HG03175 (cell line): ENCODE measurements around the gene UXT.
"Not testable (repeated sequence)": the region's sequence is repeated elsewhere in the genome, so short reads cannot be mapped to it uniquely, and the experiment has no call there.

Experiments used
- ATAC-seq: cut with Tn5 transposase; IDR thresholded peaks from one replicate; pipeline ENCODE4 v1.9.1; 2021; ENCODE audit warnings: mild to moderate bottlenecking, moderate library complexity; ENCODE audit not compliant: unreplicated experiment

UXT gene

GRCh38 chrX:47618923-47619485 is 40.0 kb downstream of the UXT start:
- ATAC-seq, result no peak

- no peak for ATAC-seq
These were observed 44.4 kb downstream of the UXT start for GRCh38 chrX:47614618-47615017.

GRCh38 chrX:47613082-47613481 is 45.9 kb downstream of the UXT start:
- no peak for ATAC-seq

DNA sequence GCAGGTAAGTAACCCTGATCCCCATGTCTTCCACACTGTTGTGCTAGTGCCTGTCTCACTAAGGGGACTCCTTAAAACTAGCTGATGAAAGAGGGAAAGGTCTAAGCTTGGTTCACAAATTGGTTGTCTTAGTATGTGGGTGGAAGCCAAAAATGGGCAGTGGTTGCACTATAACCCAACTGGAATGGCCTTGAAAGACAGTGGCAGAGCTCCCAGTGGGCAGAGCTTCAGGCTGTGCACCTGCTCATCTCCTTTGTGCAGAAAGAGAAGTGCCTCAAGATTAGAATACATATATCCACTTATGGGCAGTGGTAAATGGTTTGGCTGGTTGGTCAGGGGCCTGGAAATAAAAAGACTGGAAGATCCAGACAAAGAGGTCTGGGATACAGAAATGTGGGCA is 46.6 kb downstream of the UXT start:
- no peak for ATAC-seq

GRCh38 chrX:47611926-47612325 is 47.1 kb downstream of the UXT start:
- no peak for ATAC-seq

DNA sequence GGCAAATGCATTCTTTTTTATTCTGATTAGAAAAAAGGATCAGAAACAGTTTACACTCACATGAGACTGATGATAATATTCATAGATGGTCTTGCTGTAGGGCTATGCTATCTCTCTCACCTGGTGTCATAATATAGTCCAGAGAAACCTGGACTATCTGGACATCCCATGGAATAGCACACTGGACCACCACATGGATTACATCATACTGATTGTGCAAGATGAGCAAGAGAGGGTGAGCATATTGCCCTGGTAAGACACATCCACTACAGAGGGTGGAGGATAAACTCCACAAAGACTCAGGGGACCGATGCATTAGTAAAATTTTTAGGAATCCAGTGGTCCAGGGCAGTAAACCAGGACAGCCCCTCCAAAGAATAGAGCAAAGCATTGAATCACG is 47.5 kb downstream of the UXT start:
- no peak for ATAC-seq

DNA sequence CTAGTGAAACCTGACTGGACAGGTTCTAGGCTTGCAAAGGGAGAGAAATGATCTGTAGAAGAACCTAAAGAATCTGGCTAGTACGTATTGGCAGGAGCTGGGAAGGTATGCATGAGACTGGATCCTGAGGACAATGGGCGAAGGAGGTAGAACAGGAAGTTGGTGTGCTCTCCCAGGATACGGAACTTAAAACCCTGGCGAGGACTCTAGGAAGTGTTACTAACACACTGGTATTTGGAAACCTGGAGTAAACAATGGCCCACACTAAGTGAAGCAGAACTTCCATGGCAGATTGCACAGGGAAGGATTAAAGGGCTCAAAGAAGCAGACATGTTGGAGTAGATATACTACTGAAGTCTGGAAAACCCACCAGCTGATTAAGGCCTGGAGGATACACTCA is 48.5 kb downstream of the UXT start:
- no peak for ATAC-seq

- no peak for ATAC-seq
These were observed 50.7 kb downstream of the UXT start for GRCh38 chrX:47608130-47608810.

DNA sequence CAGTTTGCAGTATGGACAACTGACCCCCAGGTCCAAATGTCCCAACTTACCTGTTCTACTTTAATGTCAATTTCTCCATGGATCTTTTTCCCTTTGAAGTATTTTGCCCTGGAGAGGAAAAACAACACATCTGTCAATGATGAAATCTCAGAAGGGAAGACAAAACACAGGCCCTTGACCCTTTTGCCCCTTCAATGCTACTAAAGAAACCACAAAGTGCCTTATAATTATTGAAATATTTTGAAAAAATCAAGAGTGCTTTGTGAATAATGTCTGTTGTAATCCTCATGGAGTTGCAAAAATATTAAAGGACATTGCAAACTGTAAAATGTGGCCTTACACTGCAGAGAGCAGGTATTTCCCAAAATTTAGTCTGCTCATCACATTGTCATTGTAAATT is 51.9 kb downstream of the UXT start:
- ATAC-seq, result no peak

- ATAC-seq, result no peak
These were observed 54.0 kb downstream of the UXT start for GRCh38 chrX:47605024-47605423.

GRCh38 chrX:47603125-47603524 is 55.9 kb downstream of the UXT start:
- ATAC-seq, result not testable (repeated sequence)
